Hepatocyte (in vitro differentiated cells): ENCODE measurements around the gene FHOD3.

Source experiments
- EZH2 ChIP-seq: fragments of 200-600 bp; sonication (generic); IDR thresholded peaks from 2 replicates; pipeline ENCODE4 v1.6.1; 2016; ENCODE audit warnings: antibody characterized with exemption, mild to moderate bottlenecking, borderline replicate concordance
- EZH2phosphoT487 ChIP-seq: fragments of 200-600 bp; sonication (generic); IDR thresholded peaks from one replicate; pipeline ENCODE4 v1.6.1; 2018; ENCODE audit warnings: antibody characterized with exemption, mild to moderate bottlenecking, low read depth, moderate library complexity; ENCODE audit not compliant: unreplicated experiment, severe bottlenecking

DNA sequence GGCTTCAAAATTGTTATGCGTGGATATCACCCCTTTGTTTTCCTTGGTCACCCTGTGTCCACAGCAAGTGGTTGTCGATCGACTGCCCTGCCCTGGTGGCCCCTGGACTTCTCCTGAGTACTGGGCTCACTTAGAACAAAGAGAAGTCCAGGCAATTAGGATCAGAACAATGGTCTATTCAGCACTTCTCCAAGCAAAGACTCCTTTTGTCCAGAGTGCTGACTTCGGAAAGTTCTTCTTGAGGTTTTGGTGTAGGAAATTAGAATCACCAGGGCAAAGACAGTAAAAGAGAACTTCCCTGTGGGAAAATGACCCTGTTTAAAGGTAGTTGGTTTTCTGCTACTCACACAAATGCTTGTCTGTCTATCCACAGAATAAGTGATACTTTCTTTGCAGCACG is 173.9 kb downstream of the FHOD3 start:
- TF ChIP-seq EZH2phosphoT487 (no peak), EZH2 (no peak)
